Fibroblast of lung (primary cell): ENCODE results near the gene SBK3.

Source experiments
- CTCF ChIP-seq, 2 donors: IDR thresholded peaks in 1 of 2; conservative IDR thresholded peaks in 1 of 2; 1 replicate in 1 of 2; 2 replicates in 1 of 2; pipeline ENCODE4 v1.5.1; 2011 to 2012; ENCODE audit warnings: low read length in 2 of 2, control low read depth in 1 of 2, inconsistent platforms in 1 of 2, low read depth in 1 of 2, mild to moderate bottlenecking in 1 of 2
- EZH2 ChIP-seq: IDR thresholded peaks from 2 replicates; pipeline ENCODE4 v1.5.1; 2012; ENCODE audit warnings: low read length, control low read depth, mild to moderate bottlenecking; ENCODE audit errors: missing control alignments

- TF ChIP-seq CTCF (conservative IDR thresholded peaks at IDR 0.05 in 1 of 2, IDR thresholded peaks at IDR 0.05 in 1 of 2; ENCODE audit: low read depth in 1 of 2, low read length in 2 of 2) (no peak), EZH2 (no peak)
These were observed 668 bp upstream of the SBK3 start for GRCh38 chr19:55546011-55546410.
